Naive thymus-derived CD4-positive, alpha-beta T cell (primary cell): ENCODE data around the gene ZNF618. TPM values are rescaled to one million over a fixed set of nuclear protein-coding genes. Genes with fewer than 3 reads are reported as not detected.

Source experiments
- polyA plus RNA-seq, 2 donors: library from polyadenylated mRNA; unstranded; fragments of 300-500 nt; fragmentation: Illumina TruSeq; gene quantifications; one replicate each; pipeline ENCODE4 v1.2.3, GENCODE V29; 2021
- total RNA-seq, 6 experiments: library from RNA in 5 of 6; stranded (reverse) in 5 of 6; gene quantifications; 1 replicate in 5 of 6; 2 replicates in 1 of 6; pipeline ENCODE4 v1.2.3 and lab custom pipeline; 2021 to 2026

ZNF618 gene
- total and polyA plus RNA-seq, 7 experiments from 2014 or later = 0.17 to 3.3 (median 1.1) TPM

Other genes with a start within 250 kb of the ZNF618 start
- gene AMBP, start 202.0 kb downstream of the ZNF618 start, total RNA-seq = not detected
- gene AMBP, start 202.0 kb downstream of the ZNF618 start, polyA plus RNA-seq = not detected
- gene KIF12, start 223.0 kb downstream of the ZNF618 start, total RNA-seq = not detected
- not detected for gene KIF12, start 223.0 kb downstream of the ZNF618 start, polyA plus RNA-seq